Activated CD4-positive, alpha-beta T cell treated with anti-CD3 and anti-CD28 coated beads, Interleukin-2, amount 10 ng/mL, durations not matched to agents 24 days and 14 days (primary cell): ENCODE data around the gene PRM1. TPM values are rescaled to one million over a fixed set of nuclear protein-coding genes. Genes with fewer than 3 reads are reported as not detected.

Source experiments
- DNase-seq: peaks from one replicate; pipeline ENCODE4 v3.0.0; 2022
- H3K27ac Mint-ChIP-seq: one replicate; pipeline ENCODE4 v1.8.0; 2022; ENCODE audit warnings: mild to moderate bottlenecking, mixed read lengths
- H3K27me3 Mint-ChIP-seq: one replicate; pipeline ENCODE4 v1.8.0; 2022; ENCODE audit warnings: mixed read lengths
- H3K36me3 Mint-ChIP-seq: one replicate; pipeline ENCODE4 v1.8.0; 2022; ENCODE audit warnings: low read depth, mild to moderate bottlenecking, mixed read lengths
- H3K4me1 Mint-ChIP-seq: one replicate; pipeline ENCODE4 v1.8.0; 2021; ENCODE audit warnings: mixed read lengths
- H3K4me3 Mint-ChIP-seq: one replicate; pipeline ENCODE4 v1.8.0; 2022; ENCODE audit warnings: mild to moderate bottlenecking, moderate library complexity, mixed read lengths
- H3K9me3 Mint-ChIP-seq: one replicate; pipeline ENCODE4 v1.8.0; 2021; ENCODE audit warnings: mixed read lengths
- intact Hi-C: fragments of 100-400 bp; cut with micrococcal nuclease; formaldehyde crosslinking; loops from one replicate; pipeline ENCODE4 v1.15.1; 2023
- total RNA-seq: library from RNA; stranded (reverse); gene quantifications from 2 replicates; pipeline ENCODE4 v1.2.3, GENCODE V29; 2022

PRM1 gene
- total RNA-seq, 1 donor from 2014 or later, result not detected

DNA sequence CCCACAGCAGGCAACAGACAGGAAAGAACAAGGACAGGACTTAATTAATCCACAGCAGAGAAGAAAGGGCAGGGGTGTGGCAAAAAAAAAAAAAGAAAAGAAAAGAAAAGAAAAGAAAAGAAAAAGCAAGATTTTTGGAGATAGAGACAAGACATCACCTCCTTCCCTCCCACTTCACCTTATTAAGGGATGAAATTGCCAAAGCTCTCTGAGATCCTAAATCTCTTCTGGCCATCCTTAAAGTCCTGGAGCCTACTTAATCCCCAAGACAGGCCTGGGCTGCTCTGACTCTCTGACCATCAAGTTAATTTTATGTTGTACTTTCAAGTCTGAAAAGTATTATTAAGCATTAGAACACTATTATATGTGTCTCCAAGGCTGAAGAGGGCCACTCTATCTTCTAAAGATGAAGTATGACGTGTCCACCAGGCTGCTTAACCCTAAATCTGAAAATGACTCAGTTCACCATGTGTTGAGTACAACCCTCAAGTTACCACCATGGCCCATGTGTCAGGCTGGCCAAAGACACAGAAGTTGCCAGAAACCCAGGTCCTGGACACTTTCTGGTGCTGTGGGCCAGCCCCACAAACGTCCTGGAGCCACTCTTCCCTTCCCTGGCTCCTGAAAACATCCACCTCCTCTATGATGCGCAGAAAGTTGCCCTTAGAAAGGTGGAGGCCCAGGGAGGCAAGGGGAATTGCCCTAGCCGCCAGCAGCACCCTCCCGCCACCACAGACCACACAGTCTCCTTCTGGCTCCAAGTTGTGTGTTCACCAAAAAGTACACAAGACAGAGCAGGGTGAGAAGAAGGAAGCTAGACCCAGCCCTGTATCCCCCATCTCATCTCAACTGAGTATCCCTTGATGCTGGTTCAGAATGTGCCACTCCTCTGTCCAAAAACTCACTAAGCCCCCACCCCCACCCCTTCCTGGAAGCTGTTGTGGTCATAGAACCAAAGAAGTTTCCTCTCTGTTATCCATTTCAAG, 27.8 kb downstream of the PRM1 start:
- H3K27ac Mint-ChIP-seq, result peak overlapping the region; percentile 96
- no peaks in the 10 kb centered on the region for H3K9me3 Mint-ChIP-seq
- peaks cover 56% of the 10 kb centered on the region for H3K36me3 Mint-ChIP-seq

DNA sequence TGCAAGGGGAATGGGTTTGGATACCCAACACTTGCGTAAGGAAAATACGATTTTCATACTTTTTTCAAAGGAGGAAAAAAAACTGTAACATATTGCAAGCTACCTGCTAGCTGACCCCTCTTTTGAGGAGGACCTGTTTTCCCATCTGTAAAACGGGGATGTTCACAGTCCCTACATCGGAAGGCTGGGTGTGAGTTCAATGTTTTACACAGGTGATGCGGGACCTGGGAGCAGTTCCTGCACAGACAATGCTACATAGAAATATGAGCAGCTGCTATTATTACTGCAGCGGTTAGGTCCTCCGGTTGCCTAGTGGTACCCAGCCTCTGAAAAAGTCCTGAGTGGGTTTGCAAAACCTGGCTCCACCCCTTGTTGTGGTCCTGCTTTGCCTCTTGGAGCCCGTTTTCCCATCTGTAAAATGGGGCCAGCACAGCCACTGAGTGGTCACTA, 28.6 kb downstream of the PRM1 start:
- DNase-seq, result peak; percentile 75
- Mint-ChIP-seq H3K27me3 (no peaks in the 10 kb centered on the region), H3K9me3 (no peaks in the 10 kb centered on the region), H3K4me1 (peaks cover 45% of the 10 kb centered on the region), H3K4me3 (peak overlapping the region; percentile 97), H3K27ac (peak overlapping the region; percentile 96), H3K36me3 (peaks cover 61% of the 10 kb centered on the region)
- intact Hi-C loops, result loop anchor here (1.0 to 10.0 kb wide), 6 partner anchors 18 to 332 kb away; partner anchors contain the start of gene LITAF

More for the DNA sequence above, 27.8 kb downstream of the PRM1 start:
- peak; percentile 86 for DNase-seq
- intact Hi-C loops, result loop anchor here (5.0 to 10.0 kb wide), 2 partner anchors 71 to 331 kb away; partner anchors contain the start of gene LITAF
- Mint-ChIP-seq H3K27me3 (no peaks in the 10 kb centered on the region), H3K4me1 (peaks cover 46% of the 10 kb centered on the region), H3K4me3 (peak overlapping the region; percentile 97)

DNA sequence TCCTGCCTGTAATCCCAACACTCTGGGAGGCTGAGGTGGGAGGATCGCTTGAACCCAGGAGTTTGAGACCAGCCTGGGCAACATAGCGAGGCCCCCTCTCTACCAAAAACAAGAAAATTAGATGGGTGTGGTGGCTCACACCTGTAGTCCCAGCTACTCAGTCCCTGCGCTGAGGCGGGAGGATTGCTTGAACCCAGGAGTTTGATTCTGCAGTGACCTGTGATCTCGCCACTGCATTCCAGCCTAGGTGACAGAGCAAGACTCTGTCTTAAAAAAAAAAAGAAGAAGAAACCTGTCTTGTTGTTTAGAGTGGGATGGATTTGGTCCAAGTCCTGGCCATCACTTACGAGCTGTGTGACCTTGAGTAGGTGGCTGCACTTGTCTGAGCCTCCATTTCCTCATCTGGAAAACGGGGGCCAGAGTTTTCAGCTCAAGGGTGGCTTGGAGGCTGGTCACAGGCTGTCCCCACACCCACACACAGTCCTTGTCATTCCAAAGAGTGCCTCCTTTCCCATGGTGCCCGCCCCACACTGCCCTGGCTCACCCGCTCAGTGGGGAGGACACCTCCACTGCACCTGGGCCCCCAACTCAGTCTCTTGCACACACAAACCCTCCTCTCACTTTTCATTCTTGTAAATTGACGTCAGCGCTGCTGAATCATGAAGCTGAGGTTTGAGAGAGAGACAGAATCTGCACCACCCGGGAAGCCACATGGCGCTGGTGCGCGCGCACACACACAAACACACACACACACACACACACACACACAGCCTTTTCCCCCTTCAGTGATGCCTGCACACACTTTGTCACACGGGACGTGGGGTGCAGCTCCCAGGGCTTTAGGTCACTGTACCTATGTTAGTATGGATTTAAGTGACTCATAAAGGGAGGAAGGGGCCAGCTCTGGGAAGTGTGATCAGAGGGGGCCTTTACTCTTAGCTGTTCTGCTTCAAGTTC, 29.3 kb downstream of the PRM1 start:
- H3K27ac Mint-ChIP-seq, result peak overlapping the region; percentile 96
- peaks cover 66% of the 10 kb centered on the region for H3K36me3 Mint-ChIP-seq
- no peaks in the 10 kb centered on the region for H3K9me3 Mint-ChIP-seq
- intact Hi-C loops, result loop anchor here (1.0 to 10.0 kb wide), 6 partner anchors 18 to 333 kb away; partner anchors contain the start of gene LITAF
- no peaks in the 10 kb centered on the region for H3K27me3 Mint-ChIP-seq
- peak; percentile 93 for DNase-seq
- peak overlapping the region; percentile 97 for H3K4me3 Mint-ChIP-seq
- H3K4me1 Mint-ChIP-seq, result peaks cover 41% of the 10 kb centered on the region

DNA sequence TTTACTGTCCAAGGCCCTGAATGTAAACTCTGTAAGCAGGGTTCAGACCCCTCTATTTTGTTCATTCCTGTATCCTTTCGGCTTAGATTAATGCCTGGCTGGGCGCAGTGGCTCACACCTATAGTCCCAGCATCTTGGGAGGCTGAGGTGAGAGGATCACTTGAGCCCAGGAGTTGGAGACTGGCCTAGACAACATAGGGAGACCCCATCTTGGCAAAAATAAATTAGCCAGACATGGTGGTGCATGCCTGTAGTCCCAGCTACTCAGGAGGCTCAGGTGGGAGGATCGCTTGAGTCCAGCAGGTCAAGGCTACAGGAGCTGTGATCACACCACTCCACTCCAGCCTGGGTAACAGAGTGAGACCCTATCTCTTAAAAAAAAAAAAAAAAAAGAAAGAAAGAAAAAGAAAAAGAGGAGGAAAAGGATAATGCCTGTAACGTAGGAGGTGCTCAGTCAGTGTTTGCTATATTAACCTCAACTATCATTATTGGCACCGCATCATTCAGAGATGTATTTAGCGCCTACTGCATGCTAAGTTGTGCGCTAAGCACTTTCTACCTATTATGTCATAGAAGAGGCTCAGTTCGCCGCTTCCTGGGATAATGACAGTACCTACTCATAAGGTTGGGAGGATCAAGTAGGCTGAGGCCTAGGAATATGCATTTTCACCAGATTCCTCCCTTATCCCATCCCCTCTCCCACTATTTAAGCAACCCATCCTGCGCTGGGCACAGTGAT, 30.2 kb downstream of the PRM1 start:
- peaks cover 66% of the 10 kb centered on the region for H3K36me3 Mint-ChIP-seq
- peak overlapping the region; percentile 97 for H3K4me3 Mint-ChIP-seq
- H3K27ac Mint-ChIP-seq, result peak overlapping the region; percentile 96
- no peaks in the 10 kb centered on the region for H3K27me3 Mint-ChIP-seq
- intact Hi-C loops, result loop anchor here (5.0 to 10.0 kb wide), 2 partner anchors 69 to 334 kb away; partner anchors contain the start of gene LITAF
- no peak for DNase-seq
- no peaks in the 10 kb centered on the region for H3K9me3 Mint-ChIP-seq
- H3K4me1 Mint-ChIP-seq, result peaks cover 47% of the 10 kb centered on the region

DNA sequence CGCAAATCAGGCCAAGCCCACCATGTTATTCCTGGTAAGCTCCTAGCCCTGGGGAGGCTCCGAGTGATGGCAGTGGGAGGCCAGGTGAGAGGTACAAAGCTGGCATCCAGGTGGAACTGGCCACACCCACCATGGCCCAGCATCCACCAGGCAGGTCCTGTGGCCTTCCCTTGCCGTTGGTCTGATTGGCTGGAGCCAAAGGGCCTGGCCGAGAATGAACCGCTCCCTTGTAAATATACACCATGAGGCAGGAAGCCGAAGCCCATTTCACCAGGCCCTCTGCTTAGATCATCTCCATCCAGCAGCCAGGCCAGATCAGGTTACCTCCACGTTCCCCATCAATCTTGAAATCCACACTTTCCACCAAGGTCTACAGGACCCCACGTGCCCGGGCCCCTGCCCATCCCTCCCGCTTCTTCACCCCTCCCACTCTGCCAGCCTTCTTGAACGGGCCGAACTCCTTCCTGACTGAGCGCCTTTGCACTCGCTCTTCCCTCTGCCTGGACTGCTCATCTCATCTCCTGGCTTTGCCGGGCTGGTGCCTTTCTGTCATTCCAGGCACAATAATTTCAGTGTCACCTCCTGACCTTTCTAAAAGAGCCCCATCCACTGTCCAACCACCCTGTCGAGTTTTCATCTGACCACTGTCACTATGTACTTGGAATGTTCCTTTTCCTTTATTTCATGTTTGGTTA, 30.9 kb downstream of the PRM1 start:
- peak overlapping the region; percentile 21 for H3K4me3 Mint-ChIP-seq
- H3K9me3 Mint-ChIP-seq, result no peaks in the 10 kb centered on the region
- no peak for DNase-seq
- H3K4me1 Mint-ChIP-seq, result peaks cover 54% of the 10 kb centered on the region
- H3K27me3 Mint-ChIP-seq, result no peaks in the 10 kb centered on the region
- H3K36me3 Mint-ChIP-seq, result peaks cover 64% of the 10 kb centered on the region
- intact Hi-C loops, result loop anchor here (5.0 to 10.0 kb wide), 2 partner anchors 68 to 335 kb away; partner anchors contain the start of gene LITAF
- peak overlapping the region; percentile 80 for H3K27ac Mint-ChIP-seq

DNA sequence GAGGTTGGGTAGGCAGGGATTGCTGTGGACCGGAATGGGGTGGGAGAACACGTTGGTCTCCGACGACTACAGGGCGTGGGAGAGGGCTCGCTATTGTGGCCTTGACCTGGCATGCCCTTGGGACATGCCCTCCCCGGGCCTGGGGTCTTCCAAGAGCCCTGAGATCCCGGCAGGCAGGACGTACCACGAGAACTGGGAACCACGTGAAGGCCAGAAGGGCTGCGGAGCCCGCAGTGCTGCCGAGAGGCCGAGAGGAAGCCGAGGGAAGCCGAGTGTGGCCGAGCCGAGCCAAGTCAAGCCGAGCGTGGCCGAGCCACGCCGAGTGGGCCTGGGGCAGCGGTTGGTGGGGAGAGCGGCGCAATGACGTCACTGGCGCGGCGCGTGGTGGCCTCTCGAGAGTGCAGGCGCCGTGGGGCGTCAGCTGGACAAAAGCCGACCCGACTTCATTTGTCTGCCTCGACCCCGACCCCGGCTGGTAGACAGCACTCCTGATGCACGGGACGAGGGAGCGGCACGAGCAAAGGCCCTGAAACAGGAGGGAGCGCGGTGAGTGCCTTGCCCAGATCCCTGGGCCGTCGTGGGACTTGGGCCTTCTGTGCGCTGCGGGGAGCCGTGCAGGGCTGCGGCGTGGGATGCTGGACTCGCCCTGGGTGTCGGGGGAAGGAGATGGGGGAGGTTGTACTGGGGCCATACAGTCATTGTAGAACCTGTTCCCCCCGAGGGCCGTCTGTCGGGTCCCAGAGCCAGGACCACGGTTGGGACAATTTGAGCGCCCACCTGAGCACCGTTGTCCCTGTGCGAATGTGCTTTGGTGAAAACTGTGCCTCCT, 31.7 kb downstream of the PRM1 start:
- Mint-ChIP-seq H3K4me1 (peaks cover 58% of the 10 kb centered on the region), H3K27me3 (no peaks in the 10 kb centered on the region), H3K4me3 (no peak overlapping the region), H3K36me3 (peaks cover 58% of the 10 kb centered on the region), H3K27ac (peak overlapping the region; percentile 58), H3K9me3 (no peaks in the 10 kb centered on the region)
- no peak for DNase-seq
- intact Hi-C loops, result loop anchor here (5.0 to 10.0 kb wide), 2 partner anchors 67 to 335 kb away; partner anchors contain the start of gene LITAF

DNA sequence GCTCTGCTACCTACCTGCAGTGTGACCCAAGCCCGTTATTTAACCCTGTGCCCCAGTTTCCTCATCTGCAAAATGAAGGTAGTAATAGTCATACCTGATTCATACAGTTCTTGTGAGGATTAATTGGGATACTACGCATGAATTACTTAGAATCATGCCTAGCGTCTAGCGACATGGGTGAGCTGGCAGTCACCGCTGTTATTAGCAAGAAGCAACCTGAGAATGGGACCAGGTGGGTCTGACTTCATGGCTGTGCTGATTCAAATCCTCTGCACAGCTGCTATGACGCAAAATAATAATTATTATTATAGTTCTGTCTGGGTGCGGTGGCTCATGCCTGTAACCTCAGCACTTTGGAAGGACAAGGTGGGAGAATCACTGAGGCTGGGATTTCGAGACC, 33.0 kb downstream of the PRM1 start:
- intact Hi-C loops, result no loop called here
- DNase-seq, result no peak
- H3K9me3 Mint-ChIP-seq, result no peaks in the 10 kb centered on the region
- peak overlapping the region; percentile 38 for H3K27ac Mint-ChIP-seq
- H3K4me3 Mint-ChIP-seq, result no peak overlapping the region
- H3K27me3 Mint-ChIP-seq, result no peaks in the 10 kb centered on the region
- peaks cover 54% of the 10 kb centered on the region for H3K4me1 Mint-ChIP-seq
- peaks cover 46% of the 10 kb centered on the region for H3K36me3 Mint-ChIP-seq

DNA sequence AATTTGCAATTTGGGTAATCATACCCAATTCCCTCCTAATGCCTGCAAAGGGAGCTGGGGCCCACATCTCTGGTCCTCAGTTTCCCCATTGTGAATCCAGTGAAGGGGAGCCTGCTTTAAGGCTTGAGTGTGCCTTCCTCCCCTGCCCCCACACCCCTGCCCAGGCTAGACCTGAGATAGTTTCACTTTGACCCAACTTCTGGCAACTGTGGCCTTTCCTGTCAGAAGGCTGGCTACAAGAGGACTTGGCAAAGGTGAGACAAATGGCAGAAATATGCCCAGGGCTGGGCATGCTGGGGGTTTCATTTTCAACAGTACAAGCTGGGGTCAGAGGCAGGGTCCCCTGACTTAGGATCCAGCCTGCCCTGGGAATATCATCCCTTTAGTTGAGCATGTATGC, 35.1 kb downstream of the PRM1 start:
- intact Hi-C loops, result no loop called here
- H3K4me1 Mint-ChIP-seq, result peaks cover 40% of the 10 kb centered on the region
- DNase-seq, result peak; percentile 78
- peak overlapping the region; percentile 14 for H3K27ac Mint-ChIP-seq
- no peaks in the 10 kb centered on the region for H3K27me3 Mint-ChIP-seq
- H3K4me3 Mint-ChIP-seq, result no peak overlapping the region
- H3K36me3 Mint-ChIP-seq, result peaks cover 28% of the 10 kb centered on the region
- no peaks in the 10 kb centered on the region for H3K9me3 Mint-ChIP-seq

DNA sequence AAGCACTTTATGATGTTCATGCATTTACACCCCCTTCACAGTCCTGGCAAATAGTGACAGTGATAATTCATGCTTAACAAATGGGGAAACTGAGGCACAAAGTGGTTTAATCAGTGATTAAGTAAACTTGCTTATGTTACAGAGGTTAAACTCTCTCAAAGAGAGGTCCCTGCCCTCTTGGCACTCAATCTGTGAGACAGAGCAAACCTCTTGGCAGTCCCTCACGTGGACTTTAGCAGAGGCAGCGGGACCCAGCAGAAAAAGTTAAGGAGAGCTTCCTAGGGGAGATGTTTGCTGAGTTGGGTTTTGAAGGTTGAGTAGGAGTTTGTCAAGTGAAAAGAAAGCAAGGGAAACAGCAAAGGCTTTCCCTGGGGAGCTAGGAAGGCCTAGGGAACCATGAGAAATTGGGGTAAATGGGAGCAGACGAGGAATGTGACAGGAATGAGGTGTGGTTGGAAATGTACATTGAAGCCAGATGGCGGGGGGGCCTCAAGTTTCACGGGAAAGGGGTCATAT, 35.9 kb downstream of the PRM1 start:
- no peak overlapping the region for H3K4me3 Mint-ChIP-seq
- peak overlapping the region; percentile 70 for H3K27ac Mint-ChIP-seq
- H3K27me3 Mint-ChIP-seq, result no peaks in the 10 kb centered on the region
- no peaks in the 10 kb centered on the region for H3K9me3 Mint-ChIP-seq
- DNase-seq, result no peak
- H3K4me1 Mint-ChIP-seq, result peaks cover 40% of the 10 kb centered on the region
- H3K36me3 Mint-ChIP-seq, result peaks cover 21% of the 10 kb centered on the region
- intact Hi-C loops, result no loop called here

DNA sequence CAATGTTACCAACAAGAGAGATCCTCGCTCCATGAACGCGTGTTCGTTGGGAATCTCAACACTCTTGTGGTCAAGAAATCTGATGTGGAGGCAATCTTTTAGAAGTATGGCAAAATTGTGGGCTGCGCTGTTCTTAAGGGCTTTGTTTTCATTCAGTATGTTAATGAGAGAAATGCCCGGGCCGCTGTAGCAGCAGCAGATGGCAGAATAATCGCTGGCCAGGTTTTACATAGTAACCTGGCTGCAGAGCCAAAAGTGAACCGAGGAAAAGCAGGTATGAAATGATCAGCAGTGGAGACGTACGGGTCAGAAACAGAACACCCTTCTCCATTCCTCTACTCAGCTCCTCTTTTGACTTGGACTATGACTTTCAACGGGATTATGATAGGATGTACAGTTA, 38.5 kb downstream of the PRM1 start:
- Mint-ChIP-seq H3K27me3 (no peaks in the 10 kb centered on the region), H3K9me3 (no peaks in the 10 kb centered on the region)
- intact Hi-C loops, result no loop called here

DNA sequence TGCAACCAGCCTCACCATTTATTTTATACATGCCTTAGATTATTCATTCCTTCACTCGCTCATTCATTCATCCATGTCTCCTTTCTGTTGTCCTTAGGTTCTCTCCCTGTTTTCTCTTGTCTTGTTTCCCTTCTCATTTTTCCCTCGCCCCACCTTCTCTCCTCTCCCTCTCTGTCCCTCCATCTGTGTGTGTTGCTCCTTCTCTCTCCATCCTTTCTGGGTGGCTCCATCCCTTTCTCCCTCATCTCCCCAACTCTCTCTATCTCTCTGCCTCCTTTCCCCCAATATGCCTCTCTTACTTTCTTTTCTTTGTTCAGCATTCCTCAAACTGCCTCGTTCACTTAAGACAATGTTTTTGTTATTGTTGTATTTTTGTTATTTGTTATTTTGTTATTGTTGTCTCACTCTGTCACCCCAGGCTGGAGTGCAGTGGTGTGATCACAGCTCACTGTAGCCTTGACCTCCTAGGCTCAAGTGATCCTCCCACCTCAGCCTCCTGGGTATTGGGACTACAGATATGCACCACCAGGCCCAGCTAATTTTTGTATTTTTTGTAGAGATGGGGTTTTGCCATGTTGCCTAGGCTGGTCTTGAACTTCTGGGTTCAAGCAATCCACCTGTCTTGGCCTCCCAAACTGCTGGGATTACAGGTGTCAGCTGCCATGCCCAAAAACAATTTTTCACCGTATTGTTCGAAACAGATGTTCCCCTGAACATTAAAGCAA, 39.5 kb downstream of the PRM1 start:
- peaks cover under 1% of the 10 kb centered on the region for H3K36me3 Mint-ChIP-seq
- intact Hi-C loops, result no loop called here
- H3K27me3 Mint-ChIP-seq, result no peaks in the 10 kb centered on the region
- H3K4me1 Mint-ChIP-seq, result peaks cover 46% of the 10 kb centered on the region
- H3K9me3 Mint-ChIP-seq, result no peaks in the 10 kb centered on the region
- H3K4me3 Mint-ChIP-seq, result no peak overlapping the region
- no peak for DNase-seq
- H3K27ac Mint-ChIP-seq, result no peak overlapping the region

More for the DNA sequence above, 38.5 kb downstream of the PRM1 start:
- H3K36me3 Mint-ChIP-seq, result peaks cover 9% of the 10 kb centered on the region
- no peak overlapping the region for H3K27ac Mint-ChIP-seq
- DNase-seq, result no peak
- H3K4me1 Mint-ChIP-seq, result peaks cover 45% of the 10 kb centered on the region
- H3K4me3 Mint-ChIP-seq, result no peak overlapping the region
